GM12872 (cell line): ENCODE measurements around the gene SERPINA6.

ENCODE experiments used
- TF ChIP-seq, protein P1 (sequence below): IDR thresholded peaks from 3 replicates; pipeline ENCODE4 v1.5.1; 2011; ENCODE audit warnings: low read depth, mild to moderate bottlenecking, low read length, moderate library complexity; ENCODE audit not compliant: insufficient read depth

The SERPINA6 gene

DNA sequence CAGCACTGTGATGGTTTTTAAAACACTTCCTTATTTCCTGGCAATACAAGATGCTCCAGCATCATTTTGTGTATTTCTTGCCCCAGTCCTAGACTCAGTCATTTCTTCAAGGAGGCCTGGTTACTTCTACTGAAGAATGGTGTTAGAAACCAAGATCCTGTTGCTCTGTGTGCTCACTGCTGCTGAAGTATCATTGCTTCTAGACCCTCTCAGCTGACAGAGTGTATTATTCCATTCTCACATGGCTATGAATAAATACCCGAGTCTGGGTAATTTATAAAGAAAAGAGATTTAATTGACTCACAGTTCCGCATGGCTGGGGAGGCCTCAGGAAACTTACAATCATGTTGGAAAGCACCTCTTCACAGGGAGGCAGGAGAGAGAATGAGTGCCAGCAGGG is 14.9 kb upstream of the SERPINA6 start:
- TF ChIP-seq, protein P1, sequence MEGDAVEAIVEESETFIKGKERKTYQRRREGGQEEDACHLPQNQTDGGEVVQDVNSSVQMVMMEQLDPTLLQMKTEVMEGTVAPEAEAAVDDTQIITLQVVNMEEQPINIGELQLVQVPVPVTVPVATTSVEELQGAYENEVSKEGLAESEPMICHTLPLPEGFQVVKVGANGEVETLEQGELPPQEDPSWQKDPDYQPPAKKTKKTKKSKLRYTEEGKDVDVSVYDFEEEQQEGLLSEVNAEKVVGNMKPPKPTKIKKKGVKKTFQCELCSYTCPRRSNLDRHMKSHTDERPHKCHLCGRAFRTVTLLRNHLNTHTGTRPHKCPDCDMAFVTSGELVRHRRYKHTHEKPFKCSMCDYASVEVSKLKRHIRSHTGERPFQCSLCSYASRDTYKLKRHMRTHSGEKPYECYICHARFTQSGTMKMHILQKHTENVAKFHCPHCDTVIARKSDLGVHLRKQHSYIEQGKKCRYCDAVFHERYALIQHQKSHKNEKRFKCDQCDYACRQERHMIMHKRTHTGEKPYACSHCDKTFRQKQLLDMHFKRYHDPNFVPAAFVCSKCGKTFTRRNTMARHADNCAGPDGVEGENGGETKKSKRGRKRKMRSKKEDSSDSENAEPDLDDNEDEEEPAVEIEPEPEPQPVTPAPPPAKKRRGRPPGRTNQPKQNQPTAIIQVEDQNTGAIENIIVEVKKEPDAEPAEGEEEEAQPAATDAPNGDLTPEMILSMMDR, result no peak

DNA sequence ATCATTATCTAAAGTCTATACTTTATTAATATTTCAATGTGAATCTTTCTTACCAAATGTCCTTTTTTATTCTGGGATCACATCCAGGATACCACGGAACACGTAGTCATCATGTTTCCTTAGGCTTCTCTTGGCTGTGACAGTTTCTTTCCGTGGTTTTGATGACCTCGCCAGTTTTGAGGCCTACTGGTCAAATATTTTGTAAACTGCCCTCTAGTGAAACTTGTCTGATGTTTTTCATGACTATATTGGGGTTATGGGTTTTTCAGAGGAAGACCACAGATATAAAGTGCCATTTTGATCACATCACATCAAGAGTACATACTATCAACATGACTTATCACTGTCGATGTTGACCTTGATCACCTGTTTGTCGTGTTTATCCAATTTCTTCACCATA is 14.1 kb upstream of the SERPINA6 start:
- TF ChIP-seq, protein P1, result no peak

DNA sequence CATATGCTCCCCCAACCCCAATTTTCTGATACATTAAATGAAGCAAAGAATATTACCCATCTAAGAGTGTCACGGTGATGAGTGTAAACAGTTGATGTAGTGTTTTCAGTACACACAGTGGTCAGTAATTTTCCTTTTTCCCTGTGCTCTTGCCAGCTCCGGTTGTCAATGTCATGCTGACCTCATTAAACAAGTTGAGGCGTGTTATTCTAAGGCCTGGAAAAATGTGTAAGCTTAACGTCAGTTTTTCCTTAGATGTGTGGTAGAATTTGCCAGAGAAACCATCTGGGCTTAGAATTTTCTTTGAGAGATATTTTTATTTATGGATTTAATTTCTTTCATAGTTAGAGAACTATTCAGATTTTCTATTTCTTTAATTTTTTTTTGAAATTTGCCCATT is 11.7 kb upstream of the SERPINA6 start:
- TF ChIP-seq, protein P1, result no peak

DNA sequence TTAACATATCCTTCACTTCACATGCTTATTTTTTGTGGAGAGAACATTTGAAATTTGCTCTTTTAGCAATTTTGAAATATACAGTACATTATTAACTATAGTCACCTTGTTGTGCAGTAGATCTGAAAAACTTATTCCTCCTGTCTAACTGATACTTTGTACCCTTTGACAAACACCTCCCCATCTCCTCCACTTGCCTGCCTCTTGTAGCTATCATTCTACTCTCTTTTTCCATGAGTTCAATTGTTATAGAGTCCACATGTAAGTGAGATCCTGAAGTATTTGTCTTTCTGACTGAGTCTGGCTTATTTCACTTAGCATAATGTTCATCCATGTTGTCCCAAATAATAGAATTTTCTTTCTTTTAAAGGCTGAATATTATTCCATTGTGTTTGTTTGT is 9.5 kb upstream of the SERPINA6 start:
- TF ChIP-seq, protein P1, result no peak

DNA sequence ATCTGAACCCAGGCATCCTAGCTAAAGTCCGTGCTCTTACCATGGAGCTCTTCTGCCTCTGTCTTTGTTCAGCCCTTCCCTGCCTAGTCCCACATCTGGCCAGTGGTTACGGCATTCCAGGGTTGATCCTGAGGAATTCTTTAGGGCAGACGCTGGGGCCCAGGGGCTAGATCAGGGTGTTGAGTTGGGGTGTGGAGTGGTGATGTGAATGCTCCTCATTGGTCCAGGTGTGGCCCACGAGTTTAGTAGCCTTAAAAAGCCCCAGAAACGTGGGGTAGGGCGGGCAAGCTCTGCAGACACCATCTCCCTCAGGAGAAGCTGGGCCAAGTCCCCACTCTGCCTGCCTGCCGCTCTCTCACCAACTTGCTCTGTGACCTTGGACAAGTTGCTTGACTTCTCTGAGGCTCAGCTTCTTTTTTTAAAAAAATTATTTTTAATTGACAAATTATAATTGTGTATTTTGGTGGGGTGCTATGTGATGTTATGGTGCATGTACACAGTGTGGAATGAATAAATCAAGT is 9.0 kb upstream of the SERPINA6 start:
- TF ChIP-seq, protein P1, result no peak

DNA sequence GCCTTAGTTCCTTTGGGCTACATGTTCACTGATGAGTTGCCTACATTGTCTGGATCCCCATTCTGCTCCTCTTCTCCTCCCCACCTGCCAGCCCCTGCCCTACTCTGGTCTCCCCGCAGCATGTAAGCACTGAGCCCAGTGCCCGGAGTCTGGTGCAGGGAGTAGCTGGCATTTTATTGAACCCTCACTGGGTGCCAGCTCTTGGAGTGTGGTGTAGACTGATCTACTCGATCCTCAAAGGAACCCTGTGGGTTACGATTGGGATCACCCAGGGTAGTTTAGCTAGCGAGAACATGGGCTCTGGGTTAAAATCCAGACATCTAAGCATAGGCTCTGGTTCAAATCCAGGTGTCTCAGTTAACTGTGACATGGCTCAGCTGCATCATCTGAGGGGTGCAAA is 8.3 kb upstream of the SERPINA6 start:
- TF ChIP-seq, protein P1, result no peak

DNA sequence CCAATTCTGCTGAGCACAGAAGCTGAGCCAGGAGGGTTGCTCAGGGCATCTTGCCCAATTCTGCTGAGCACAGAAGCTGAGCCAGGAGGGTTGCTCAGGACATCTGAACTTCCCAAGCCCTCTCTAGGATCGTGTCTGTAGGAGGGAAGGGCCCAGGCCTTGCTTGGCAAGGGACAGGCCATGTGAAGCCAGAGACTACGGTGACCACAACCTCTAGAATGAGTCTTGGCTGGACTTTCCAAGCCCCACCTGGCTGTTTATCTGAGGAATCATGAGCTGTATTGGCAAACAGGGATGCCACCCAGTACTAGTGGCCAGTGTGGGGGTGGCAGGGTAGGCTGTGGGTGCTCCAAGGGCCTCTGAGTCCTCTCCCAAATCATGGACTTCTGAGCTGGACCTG is 7.7 kb upstream of the SERPINA6 start:
- TF ChIP-seq, protein P1, result no peak
